Pancreas (tissue), 10 donors: ENCODE data around the gene ANKRD42. TPM values are rescaled to one million over a fixed set of nuclear protein-coding genes. Genes with fewer than 3 reads are reported as not detected.

ENCODE experiments used
- ATAC-seq, 4 donors: fragments of 200-7000 bp; cut with Tn5 transposase; one replicate each; pipeline versions ENCODE4 v1.8.0 to v1.9.1; 2020; ENCODE audit warnings: mild to moderate bottlenecking in 4 of 4, moderate library complexity in 4 of 4
- DNase-seq, 6 donors: peaks; one replicate each; pipeline ENCODE4 v3.0.0-alpha.2; 2020
- FAIRE-seq: peaks from 2 replicates; lab custom pipeline; 2012; peaks lifted over from hg19 to GRCh38; lab: Jason Lieb, UNC
- H3K27ac ChIP-seq, 4 donors: fragments of 200-600 bp; sonication (generic); 1 replicate in 3 of 4; 2 replicates in 1 of 4; pipeline versions ENCODE4 v1.5.0 to v1.8.0; 2020
- H3K27me3 ChIP-seq, 4 donors: fragments of 200-600 bp; one replicate each; pipeline ENCODE4 v1.8.0; 2021
- H3K36me3 ChIP-seq, 3 donors: fragments of 200-600 bp; sonication (generic) in 1 of 3; one replicate each; pipeline versions ENCODE4 v1.5.0 to v1.8.0; 2020 to 2021
- H3K4me1 ChIP-seq, 3 donors: fragments of 200-600 bp; one replicate each; pipeline ENCODE4 v1.8.0; 2021
- H3K4me3 ChIP-seq, 4 donors: fragments of 200-600 bp; sonication (generic) in 2 of 4; one replicate each; pipeline versions ENCODE4 v1.5.0 to v1.8.0; 2020 to 2021
- H3K9me3 ChIP-seq, 4 donors: fragments of 200-600 bp; one replicate each; pipeline ENCODE4 v1.8.0; 2021
- WGBS, 2 donors: extraction: QIAGEN DNeasy Blood & Tissue Kit; methylation state at CpG; one replicate each; pipeline ENCODE4 v1.1.7; 2013; 5-methylcytosine and 5-hydroxymethylcytosine counted together
- intact Hi-C, 3 donors: fragments of 100-400 bp; cut with DNase I; formaldehyde crosslinking; loops; one replicate each; pipeline versions ENCODE4 v1.11.1 to v1.14.2; 2022
- polyA plus RNA-seq, 2 donors: library from polyadenylated mRNA; stranded (reverse); fragments of 200-250 nt; gene quantifications; one replicate each; pipeline ENCODE4 v1.2.3, GENCODE V29; 2013
- total RNA-seq, 6 donors: library from RNA; stranded (reverse); fragmentation: NEBNext Ultra II Directional in 4 of 6; extraction: Animal tissue kit (Norgen Biotek cat#: 25700) in 4 of 6; gene quantifications; one replicate each; pipeline versions ENCODE4 v1.2.1 to v1.2.4, GENCODE V29; 2021 to 2023
- TF ChIP-seq, protein P1 (sequence below), 4 donors: fragments of 200-600 bp; sonication (generic) in 3 of 4; IDR thresholded peaks; one replicate each; pipeline versions ENCODE4 v1.5.0 to v1.8.0; 2021; ENCODE audit warnings: antibody characterized with exemption in 4 of 4
- donor health status: healthy with polysubstance abuse.
- donor health status: DM: no; HTN: no; CAD: no; lungs with moderate emphysema.
- donor health status: DM: no; HTN: no; CAD: no.
- donor health status: control.
- donor health status: control.
- donor health status: Bipolar disorder and iron deficiency.
- donor health status: DM: yes; HTN: yes; CAD: no.
- donor health status: DM: no; HTN: no; CAD: no.
- donor health status: DM: no; HTN: no; CAD: no.
- donor health status: DM: yes; HTN: yes; CAD: no.

The ANKRD42 gene
- total and polyA plus RNA-seq, 8 donors = 3.5 to 8.1 (median 5.3) TPM

DNA sequence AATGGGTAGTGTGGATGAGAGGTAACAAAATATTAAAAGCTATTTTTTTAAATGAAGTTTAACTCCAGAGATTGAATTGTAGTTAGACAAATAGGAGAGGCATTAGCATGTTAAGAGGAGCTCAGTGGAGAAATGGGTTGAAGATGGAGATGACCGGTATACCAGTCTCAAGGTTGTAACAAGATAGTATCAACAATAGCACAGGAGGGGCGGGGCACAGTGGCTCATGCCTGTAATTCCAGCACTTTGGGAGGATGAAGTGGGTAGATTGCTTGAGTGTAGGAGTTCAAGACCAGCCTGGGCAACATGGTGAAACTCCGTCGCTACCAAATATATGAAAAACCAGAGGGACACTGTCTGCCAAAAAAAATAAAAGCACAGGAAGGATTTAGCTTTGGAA is 6.0 kb upstream of the ANKRD42 start:
- FAIRE-seq = no peak
- Histone ChIP-seq H3K27ac (no peak overlapping the region), H3K4me3 (no peak overlapping the region), H3K9me3 (no peaks in the 10 kb centered on the region), H3K4me1 (peaks cover 0 to 8% (median 8%) of the 10 kb centered on the region in 3 donors), H3K36me3 (peaks cover 2 to 58% (median 19%) of the 10 kb centered on the region in 3 donors), H3K27me3 (no peaks in the 10 kb centered on the region)
- TF ChIP-seq, protein P1, sequence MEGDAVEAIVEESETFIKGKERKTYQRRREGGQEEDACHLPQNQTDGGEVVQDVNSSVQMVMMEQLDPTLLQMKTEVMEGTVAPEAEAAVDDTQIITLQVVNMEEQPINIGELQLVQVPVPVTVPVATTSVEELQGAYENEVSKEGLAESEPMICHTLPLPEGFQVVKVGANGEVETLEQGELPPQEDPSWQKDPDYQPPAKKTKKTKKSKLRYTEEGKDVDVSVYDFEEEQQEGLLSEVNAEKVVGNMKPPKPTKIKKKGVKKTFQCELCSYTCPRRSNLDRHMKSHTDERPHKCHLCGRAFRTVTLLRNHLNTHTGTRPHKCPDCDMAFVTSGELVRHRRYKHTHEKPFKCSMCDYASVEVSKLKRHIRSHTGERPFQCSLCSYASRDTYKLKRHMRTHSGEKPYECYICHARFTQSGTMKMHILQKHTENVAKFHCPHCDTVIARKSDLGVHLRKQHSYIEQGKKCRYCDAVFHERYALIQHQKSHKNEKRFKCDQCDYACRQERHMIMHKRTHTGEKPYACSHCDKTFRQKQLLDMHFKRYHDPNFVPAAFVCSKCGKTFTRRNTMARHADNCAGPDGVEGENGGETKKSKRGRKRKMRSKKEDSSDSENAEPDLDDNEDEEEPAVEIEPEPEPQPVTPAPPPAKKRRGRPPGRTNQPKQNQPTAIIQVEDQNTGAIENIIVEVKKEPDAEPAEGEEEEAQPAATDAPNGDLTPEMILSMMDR (IDR thresholded peaks at IDR 0.05) = no peak
- intact Hi-C loops = no loop called here
- DNase-seq = no peak
- peak in 2 of 4 donors; percentile 6 to 13 for ATAC-seq
- WGBS, 2 donors = 93 to 97% methylated on average over 4 of the region's 4 CpGs

DNA sequence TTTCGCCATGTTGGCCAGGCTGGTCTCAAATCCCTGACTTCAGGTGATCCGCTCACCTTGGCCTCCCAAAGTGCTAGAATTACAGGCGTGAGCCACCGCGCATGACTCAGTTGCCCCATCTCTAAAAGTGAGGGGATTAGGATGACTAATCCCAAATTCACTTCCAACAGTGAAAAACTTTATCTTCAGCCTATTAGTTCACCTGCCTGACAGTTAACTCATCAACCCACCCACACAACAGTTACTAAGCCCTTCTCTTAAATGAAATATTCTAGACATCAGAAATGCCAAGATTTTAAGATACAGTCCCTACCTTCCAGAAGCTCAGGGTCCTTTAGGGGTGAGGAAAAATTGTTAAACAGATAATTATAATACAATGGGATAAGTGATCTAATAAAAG is 2.0 kb upstream of the ANKRD42 start:
- DNase-seq = no peak
- no peak for FAIRE-seq
- H3K27me3 ChIP-seq = no peaks in the 10 kb centered on the region
- H3K9me3 ChIP-seq = no peaks in the 10 kb centered on the region
- H3K27ac ChIP-seq = no peak overlapping the region
- TF ChIP-seq, protein P1 (IDR thresholded peaks at IDR 0.05) = no peak
- intact Hi-C loops = no loop called here
- no peak for ATAC-seq
- H3K36me3 ChIP-seq = peaks cover 0 to 23% (median 0%) of the 10 kb centered on the region in 3 donors
- no peak overlapping the region for H3K4me3 ChIP-seq
- 98% methylated on average over 5 of the region's 5 CpGs for WGBS, 2 donors
- peaks cover 8 to 21% (median 18%) of the 10 kb centered on the region in 3 donors for H3K4me1 ChIP-seq

DNA sequence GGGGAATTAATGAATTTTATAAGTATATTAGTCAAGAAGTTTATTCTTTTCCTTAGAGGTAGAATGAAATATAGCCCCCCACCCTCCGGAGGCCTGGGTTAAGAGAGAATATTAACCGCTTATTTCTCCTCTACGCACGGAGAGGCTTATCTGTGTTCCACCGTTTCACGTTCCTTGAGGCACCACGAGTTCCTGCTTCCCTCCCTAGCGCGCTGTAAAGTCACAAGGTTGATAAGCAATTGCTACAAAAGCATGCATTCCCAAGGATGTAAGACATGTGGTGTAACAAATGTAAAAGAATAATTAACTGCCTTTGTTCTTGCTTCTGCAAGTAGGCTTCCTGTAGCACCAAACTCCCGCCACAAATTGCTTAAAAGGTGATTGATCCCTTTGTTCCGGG is 1.5 kb upstream of the ANKRD42 start:
- DNase-seq (no peak), ATAC-seq (no peak), FAIRE-seq (no peak)
- H3K4me3 ChIP-seq = peak overlapping the region in 2 of 4 donors; percentile 67 to 87
- 52 to 68% methylated on average over 11 of the region's 11 CpGs for WGBS, 2 donors
- no peak overlapping the region for H3K27ac ChIP-seq
- intact Hi-C loops = no loop called here
- no peaks in the 10 kb centered on the region for H3K27me3 ChIP-seq
- H3K4me1 ChIP-seq = peaks cover 8 to 21% (median 18%) of the 10 kb centered on the region in 3 donors
- TF ChIP-seq, protein P1 (IDR thresholded peaks at IDR 0.05) = no peak
- no peaks in the 10 kb centered on the region for H3K9me3 ChIP-seq
- H3K36me3 ChIP-seq = peaks cover 0 to 23% (median 0%) of the 10 kb centered on the region in 3 donors

DNA sequence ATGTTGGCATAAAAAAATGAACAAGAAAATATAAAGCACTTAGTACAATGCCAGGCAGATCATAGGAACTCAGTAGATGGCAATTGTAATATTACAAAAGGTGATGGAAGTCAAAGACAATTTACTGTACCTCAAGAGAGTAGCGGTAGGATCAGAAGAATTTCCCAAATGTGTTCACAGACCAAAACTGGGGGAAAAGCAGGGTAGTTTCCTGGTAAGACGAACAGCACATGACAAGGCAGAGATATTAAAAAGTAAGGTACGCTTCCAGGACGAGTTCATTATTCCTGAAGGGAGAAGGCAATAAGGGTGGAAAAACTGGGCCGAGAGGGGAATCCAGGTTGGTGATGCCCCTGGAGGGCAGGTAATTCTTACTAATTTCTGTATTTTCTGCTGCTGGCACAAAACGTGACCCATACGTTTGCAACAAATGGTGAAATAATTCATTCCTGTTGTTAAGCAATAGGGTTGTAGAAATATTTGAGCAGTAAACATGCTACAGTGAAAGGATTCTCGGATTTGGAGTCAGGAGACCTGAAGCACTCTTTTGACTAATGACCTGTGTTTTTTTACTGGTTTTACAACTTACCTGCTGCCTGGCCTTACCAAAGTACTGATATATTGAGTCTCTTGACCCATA is 786 bp upstream of the ANKRD42 start:
- no peak for FAIRE-seq
- no peak for DNase-seq

More for the DNA sequence above, 786 bp upstream of the ANKRD42 start:
- peaks cover 0 to 23% (median 0%) of the 10 kb centered on the region in 3 donors for H3K36me3 ChIP-seq
- peaks cover 8 to 24% (median 18%) of the 10 kb centered on the region in 3 donors for H3K4me1 ChIP-seq
- TF ChIP-seq, protein P1 (IDR thresholded peaks at IDR 0.05) = no peak
- peak overlapping the region; percentile 80 to 91 (median 85) for H3K27ac ChIP-seq
- H3K27me3 ChIP-seq = no peaks in the 10 kb centered on the region
- intact Hi-C loops = no loop called here
- H3K4me3 ChIP-seq = peak overlapping the region; percentile 50 to 87 (median 62)
- ATAC-seq = no peak
- 4 to 6% methylated on average over 8 of the region's 8 CpGs for WGBS, 2 donors
- no peaks in the 10 kb centered on the region for H3K9me3 ChIP-seq
